Prostate gland (tissue), 2 donors: Measurements from ENCODE around the gene KRTAP6-2.

Experiments used
- CTCF ChIP-seq, 4 experiments: fragments of 200-600 bp in 2 of 4; fragments of 450-650 bp in 2 of 4; sonication (generic) in 2 of 4; IDR thresholded peaks; 1 replicate in 3 of 4; 2 replicates in 1 of 4; pipeline ENCODE4 v1.5.1; 2016 to 2019; ENCODE audit warnings: antibody characterized with exemption in 4 of 4, mild to moderate bottlenecking in 2 of 4, moderate library complexity in 2 of 4
- POLR2A ChIP-seq: fragments of 450-650 bp; IDR thresholded peaks from one replicate; pipeline ENCODE4 v1.6.1; 2016; ENCODE audit warnings: antibody characterized with exemption, mild to moderate bottlenecking

DNA sequence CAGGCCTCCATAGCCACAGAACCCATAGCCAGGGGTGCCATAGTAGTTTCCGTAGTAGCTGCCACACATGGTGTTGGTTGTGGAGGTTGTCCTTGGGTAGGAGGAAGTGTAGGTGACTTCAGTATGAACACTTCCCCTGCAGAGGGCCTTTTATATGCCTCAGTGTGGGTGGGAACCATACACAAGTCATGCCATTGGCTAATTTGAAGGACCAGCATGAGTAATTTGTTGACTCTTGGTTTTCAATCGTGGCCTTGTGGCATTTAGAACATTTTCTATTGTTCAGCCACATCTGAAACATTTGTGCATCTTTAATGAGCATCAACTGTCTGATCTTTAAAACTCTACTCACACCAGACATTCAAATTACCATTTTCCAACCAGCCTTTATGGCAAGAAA lies 15.1 kb upstream of the KRTAP6-2 start, which contains the start of gene KRTAP6-1:
- TF ChIP-seq CTCF (IDR thresholded peaks at IDR 0.05) = no peak
- TF ChIP-seq POLR2A = no peak
